Endothelial cell of umbilical vein (primary cell): ENCODE measurements around the gene MATN1. TPM values are rescaled to one million over a fixed set of nuclear protein-coding genes. Genes with fewer than 3 reads are reported as not detected.

Experiments
- BruUV-seq: library from RNA; stranded (reverse); fragments of 400-500 nt; replicated peaks from 2 replicates; lab custom pipeline; 2021; lab: Mats Ljungman, UMichigan
- CTCF ChIA-PET: fragments of 300-600, 350-600 bp; sonication (Branson Sonifier 250); formaldehyde crosslinking; loops from one replicate; lab custom pipeline; 2021; ENCODE audit warnings: antibody characterized with exemption, inconsistent platforms; lab: Charles Lee
- POLR2A ChIA-PET: fragments of 300-600, 350-600 bp; sonication (Branson Sonifier 250); formaldehyde crosslinking; loops from one replicate; lab custom pipeline; 2021; ENCODE audit warnings: antibody characterized with exemption, inconsistent platforms; lab: Charles Lee
- DNase-seq: peaks from one replicate; pipeline ENCODE4 v3.0.0-alpha.2; 2011; ENCODE audit warnings: low read depth, low spot score
- FAIRE-seq: peaks from 2 replicates; lab custom pipeline; 2011; peaks lifted over from hg19 to GRCh38; lab: Jason Lieb, UNC
- H2AFZ ChIP-seq: 2 replicates; pipeline ENCODE4 v1.6.0; 2012; ENCODE audit warnings: low read depth, low read length, control low read depth, inconsistent platforms
- H3K27ac ChIP-seq: 2 replicates; pipeline ENCODE4 v1.5.1; 2011; ENCODE audit warnings: low read depth, mild to moderate bottlenecking, control low read depth, low read length, moderate library complexity; ENCODE audit not compliant: insufficient read depth
- H3K27me3 ChIP-seq, 2 experiments: 2 replicates each; pipeline versions ENCODE4 v1.6.0 to v1.6.1; 2011; ENCODE audit warnings: low read length in 2 of 2, mixed read lengths in 1 of 2; ENCODE audit not compliant: control insufficient read depth in 2 of 2, insufficient read depth in 2 of 2
- H3K36me3 ChIP-seq, 2 experiments: 2 replicates in 1 of 2; 3 replicates in 1 of 2; pipeline ENCODE4 v1.5.1; 2011; ENCODE audit warnings: low read length in 2 of 2, mild to moderate bottlenecking in 1 of 2, moderate library complexity in 1 of 2; ENCODE audit not compliant: control insufficient read depth in 2 of 2, insufficient read depth in 2 of 2; ENCODE audit errors: extremely low read depth in 1 of 2
- H3K4me1 ChIP-seq: 3 replicates; pipeline ENCODE4 v1.5.1; 2011; ENCODE audit warnings: mild to moderate bottlenecking, low read length; ENCODE audit not compliant: control insufficient read depth, insufficient read depth; ENCODE audit errors: extremely low read depth
- H3K4me2 ChIP-seq: 2 replicates; pipeline ENCODE4 v1.6.1; 2011; ENCODE audit warnings: low read length, control low read depth, mixed read lengths; ENCODE audit not compliant: insufficient read depth
- H3K4me3 ChIP-seq, 3 experiments: fragments of 200-600 bp in 1 of 3; sonication (generic), shearing (Covaris generic) in 1 of 3; replicated peaks in 1 of 3; 2 replicates each; pipeline ENCODE4 v1.5.1; 2011 to 2016; ENCODE audit warnings: control low read depth in 3 of 3, low read length in 3 of 3, mild to moderate bottlenecking in 2 of 3, inconsistent platforms in 1 of 3, low read depth in 1 of 3, moderate library complexity in 1 of 3; ENCODE audit not compliant: insufficient read depth in 1 of 3
- H3K79me2 ChIP-seq: 2 replicates; pipeline ENCODE4 v1.6.0; 2012; ENCODE audit warnings: low read length, inconsistent platforms; ENCODE audit not compliant: control insufficient read depth, insufficient read depth
- H3K9ac ChIP-seq: replicated peaks from 2 replicates; pipeline ENCODE3; 2011; ENCODE audit warnings: low read length, control low read depth; ENCODE audit not compliant: insufficient read depth; ENCODE audit errors: extremely low read depth
- H3K9me1 ChIP-seq: replicated peaks from 3 replicates; pipeline ENCODE4 v1.6.0; 2011; ENCODE audit warnings: mild to moderate bottlenecking, low read length; ENCODE audit not compliant: control insufficient read depth, insufficient read depth; ENCODE audit errors: extremely low read depth
- H3K9me3 ChIP-seq: replicated peaks from 2 replicates; pipeline ENCODE4 v1.5.1; 2012; ENCODE audit warnings: low read length, inconsistent platforms; ENCODE audit not compliant: control insufficient read depth, insufficient read depth
- H4K20me1 ChIP-seq: replicated peaks from 2 replicates; pipeline ENCODE3; 2011; ENCODE audit warnings: mild to moderate bottlenecking, low read length; ENCODE audit not compliant: control insufficient read depth, insufficient read depth; ENCODE audit errors: extremely low read depth
- CTCF ChIP-seq, 2 donors: IDR thresholded peaks; 1 replicate in 1 of 2; 2 replicates in 1 of 2; pipeline ENCODE4 v1.5.1; 2011; ENCODE audit warnings: low read length in 2 of 2, mild to moderate bottlenecking in 2 of 2, moderate library complexity in 2 of 2, control low read depth in 1 of 2, inconsistent platforms in 1 of 2, low read depth in 1 of 2; ENCODE audit not compliant: insufficient read depth in 1 of 2; ENCODE audit errors: extremely low read depth in 1 of 2
- EZH2 ChIP-seq: IDR thresholded peaks from 2 replicates; pipeline ENCODE4 v1.6.1; 2012; ENCODE audit warnings: borderline replicate concordance, low read depth, mild to moderate bottlenecking, moderate library complexity, low read length, inconsistent platforms; ENCODE audit not compliant: severe bottlenecking
- FOS ChIP-seq: IDR thresholded peaks from 2 replicates; pipeline ENCODE4 v1.6.1; 2011; ENCODE audit warnings: mild to moderate bottlenecking, low read length, moderate library complexity, borderline replicate concordance; ENCODE audit not compliant: insufficient read depth
- GATA2 ChIP-seq: IDR thresholded peaks from 2 replicates; pipeline ENCODE4 v1.7.0; 2011; ENCODE audit warnings: low read depth, mild to moderate bottlenecking, moderate library complexity, mixed read lengths, low read length; ENCODE audit not compliant: insufficient read length, insufficient read depth
- JUN ChIP-seq: IDR thresholded peaks from 2 replicates; pipeline ENCODE4 v1.6.1; 2011; ENCODE audit warnings: borderline replicate concordance, low read depth; ENCODE audit not compliant: insufficient read length, insufficient read depth
- MAX ChIP-seq: IDR thresholded peaks from 2 replicates; pipeline ENCODE4 v1.6.1; 2011; ENCODE audit not compliant: insufficient read depth, insufficient read length
- MYC ChIP-seq: IDR thresholded peaks from one replicate; pipeline ENCODE4 v1.6.1; 2011; ENCODE audit warnings: mild to moderate bottlenecking, low read depth, low read length
- POLR2A ChIP-seq: IDR thresholded peaks from 2 replicates; pipeline ENCODE4 v1.6.1; 2012; ENCODE audit warnings: low read depth, mild to moderate bottlenecking, control low read depth, low read length
- POLR2AphosphoS5 ChIP-seq: IDR thresholded peaks from 2 replicates; pipeline ENCODE4 v1.6.1; 2012; ENCODE audit warnings: low read depth, mild to moderate bottlenecking, control low read depth, low read length, moderate library complexity; ENCODE audit not compliant: insufficient read depth
- dilution Hi-C: fragments of 300-500 bp; cut with MboI; formaldehyde crosslinking; loops from one replicate; pipeline ENCODE4 v1.15.0; 2019; ENCODE audit warnings: low sequenced_read_pairs; ENCODE audit not compliant: extremely low pct_ligation_motif_present
- intact Hi-C: fragments of 100-400 bp; cut with micrococcal nuclease; formaldehyde crosslinking; loops from one replicate; pipeline ENCODE4 v1.10.0; 2022
- polyA plus RNA-seq, 4 experiments: library from polyadenylated mRNA; depleted of rRNA in 3 of 4; stranded (reverse) in 3 of 4; unstranded in 1 of 4; fragments of >200 nt; gene quantifications; 2 replicates each; pipeline versions ENCODE4 v1.2.1 to v1.2.3, GENCODE V29; 2011 to 2012; ENCODE audit warnings: missing spikeins in 1 of 4
- total RNA-seq: library from RNA; stranded (reverse); gene quantifications from 2 replicates; pipeline ENCODE4 v1.2.3, GENCODE V29; 2021

Gene MATN1
- total and polyA plus RNA-seq, 2 donors (not counting 3 experiments of a cell fraction or from before 2014, with no cell fraction given), result 0.29 to 0.36 TPM

GRCh38 chr1:30758785-30759380 lies 35.5 kb upstream of the MATN1 start:
- Histone ChIP-seq H3K79me2 (peaks cover 21% of the 10 kb centered on the region), H4K20me1 (no peaks in the 10 kb centered on the region), H3K9ac (no peak overlapping the region), H3K4me1 (peaks cover 27% of the 10 kb centered on the region), H3K4me3 (no peak overlapping the region), H3K27ac (no peak overlapping the region), H3K36me3 (no peaks in the 10 kb centered on the region), H3K9me1 (no peaks in the 10 kb centered on the region), H3K9me3 (no peaks in the 10 kb centered on the region), H2AFZ (no peak overlapping the region), H3K27me3 (no peaks in the 10 kb centered on the region), H3K4me2 (no peak overlapping the region)
- no TSS peak for BruUV-seq
- dilution Hi-C loops (no loop called here), intact Hi-C loops (no loop called here)
- POLR2A ChIA-PET, result interaction anchor here (1.1 kb wide), 1 partner anchor 41 kb away, joined by 3 read pairs; no protein-coding TSS in a partner anchor
- FAIRE-seq, result no peak
- peak; percentile 32 for DNase-seq
- TF ChIP-seq CTCF (IDR thresholded peaks at IDR 0.05; ENCODE audit: extremely low read depth in 1 of 2, insufficient read depth in 1 of 2, low read depth in 1 of 2, low read length in 2 of 2), result no peak
- CTCF ChIA-PET, result interaction anchor here (0.9 to 3.8 kb wide), 6 partner anchors 16 to 152 kb away, joined by 3 to 38 read pairs (median 5); no protein-coding TSS in a partner anchor

GRCh38 chr1:30758121-30758688 lies 34.8 kb upstream of the MATN1 start:
- TF ChIP-seq CTCF (IDR thresholded peaks at IDR 0.05; ENCODE audit: extremely low read depth in 1 of 2, insufficient read depth in 1 of 2, low read depth in 1 of 2, low read length in 2 of 2) (no peak), POLR2AphosphoS5 (no peak), POLR2A (no peak), GATA2 (no peak), JUN (no peak), MAX (no peak), FOS (no peak), EZH2 (no peak), MYC (no peak)
- H3K9ac ChIP-seq, result no peak overlapping the region
- intact Hi-C loops, result no loop called here
- no TSS peak for BruUV-seq
- H3K4me1 ChIP-seq, result peaks cover 27% of the 10 kb centered on the region
- DNase-seq, result no peak
- peaks cover 26% of the 10 kb centered on the region for H3K79me2 ChIP-seq
- FAIRE-seq, result peak; percentile 33
- dilution Hi-C loops, result no loop called here
- POLR2A ChIA-PET, result interaction anchor here (1.1 kb wide), 1 partner anchor 40 kb away, joined by 3 read pairs; no protein-coding TSS in a partner anchor
- H3K4me2 ChIP-seq, result peak overlapping the region; percentile 93
- no peaks in the 10 kb centered on the region for H3K36me3 ChIP-seq
- no peaks in the 10 kb centered on the region for H4K20me1 ChIP-seq
- H3K27me3 ChIP-seq, result no peaks in the 10 kb centered on the region
- H3K4me3 ChIP-seq, result peak overlapping the region in 1 of 3 experiments; percentile 2
- CTCF ChIA-PET, result interaction anchor here (0.9 to 3.8 kb wide), 8 partner anchors 15 to 152 kb away, joined by 3 to 38 read pairs (median 3); no protein-coding TSS in a partner anchor
- H3K9me3 ChIP-seq, result no peaks in the 10 kb centered on the region
- H3K9me1 ChIP-seq, result no peaks in the 10 kb centered on the region
- peak overlapping the region; percentile 95 for H3K27ac ChIP-seq
- H2AFZ ChIP-seq, result no peak overlapping the region
